ENCODE data around the gene APOL3.
"Not testable (repeated sequence)": the region's sequence is repeated elsewhere in the genome, so short reads cannot be mapped to it uniquely, and the experiment has no call there.

Gene APOL3

GRCh38 chr22:36193577-36193976, 33.0 kb upstream of the APOL3 start:
- no peak for TF ChIP-seq CTCF (IDR thresholded peaks at IDR 0.05; ENCODE audit: insufficient read depth, low read length, missing control alignments)
- no peak overlapping the region for H3K4me3 ChIP-seq (ENCODE audit: low read depth, low read length)
- POLR2A ChIA-PET, result no interaction called here
- DNase-seq (ENCODE audit: low read depth, low spot score), result no peak
- CTCF ChIA-PET, result interaction anchor here (0.7 to 12.3 kb wide), 8 partner anchors 9 to 293 kb away, joined by 3 to 76 read pairs (median 6); partner anchors contain the start of genes APOL2 and APOL3

- POLR2A ChIA-PET, result no interaction called here
- TF ChIP-seq CTCF (IDR thresholded peaks at IDR 0.05; ENCODE audit: insufficient read depth, low read length, missing control alignments), result no peak
- H3K4me3 ChIP-seq (ENCODE audit: low read depth, low read length), result no peak overlapping the region
- CTCF ChIA-PET, result interaction anchor here (0.7 to 12.3 kb wide), 13 partner anchors 10 to 294 kb away, joined by 3 to 76 read pairs (median 4); partner anchors contain the start of genes APOL2 and APOL3
- DNase-seq (ENCODE audit: low read depth, low spot score), result no peak
Measured at GRCh38 chr22:36193171-36193570, 32.6 kb upstream of the APOL3 start.

- no peak for TF ChIP-seq CTCF (IDR thresholded peaks at IDR 0.05; ENCODE audit: insufficient read depth, low read length, missing control alignments)
- ChIA-PET POLR2A (no interaction called here), CTCF (interaction anchor here (0.8 to 12.3 kb wide), 10 partner anchors 12 to 294 kb away, joined by 3 to 76 read pairs (median 4); partner anchors contain the start of genes APOL2 and APOL3)
- DNase-seq (ENCODE audit: low read depth, low spot score), result no peak
- H3K4me3 ChIP-seq (ENCODE audit: low read depth, low read length), result no peak overlapping the region
Measured at GRCh38 chr22:36192542-36192941, 32.0 kb upstream of the APOL3 start.

- TF ChIP-seq CTCF (IDR thresholded peaks at IDR 0.05; ENCODE audit: insufficient read depth, low read length, missing control alignments), result no peak
- ChIA-PET POLR2A (no interaction called here), CTCF (interaction anchor here (0.6 to 12.3 kb wide), 6 partner anchors 8 to 295 kb away, joined by 3 to 76 read pairs (median 3); no protein-coding TSS in a partner anchor)
- no peak for DNase-seq (ENCODE audit: low read depth, low spot score)
- H3K4me3 ChIP-seq (ENCODE audit: low read depth, low read length), result no peak overlapping the region
Measured at GRCh38 chr22:36191106-36191836, 30.7 kb upstream of the APOL3 start.

GRCh38 chr22:36187862-36188261, 27.3 kb upstream of the APOL3 start:
- CTCF ChIA-PET, result interaction anchor here (1.7 to 12.3 kb wide), 2 partner anchors 7 to 299 kb away, joined by 9 to 76 read pairs; no protein-coding TSS in a partner anchor
- POLR2A ChIA-PET, result not testable (repeated sequence)

GRCh38 chr22:36185828-36186624, 25.5 kb upstream of the APOL3 start:
- TF ChIP-seq CTCF (IDR thresholded peaks at IDR 0.05; ENCODE audit: insufficient read depth, low read length, missing control alignments), result no peak
- no peak overlapping the region for H3K4me3 ChIP-seq (ENCODE audit: low read depth, low read length)
- CTCF ChIA-PET, result interaction anchor here (0.6 to 1.7 kb wide), 10 partner anchors 8 to 562 kb away, joined by 3 to 8 read pairs (median 3); no protein-coding TSS in a partner anchor
- POLR2A ChIA-PET, result no interaction called here
- no peak for DNase-seq (ENCODE audit: low read depth, low spot score)

More at GRCh38 chr22:36187862-36188261, 27.3 kb upstream of the APOL3 start:
- not testable (repeated sequence) for DNase-seq (ENCODE audit: low read depth, low spot score); H3K4me3 ChIP-seq (ENCODE audit: low read depth, low read length)

All from AG04449 (cell line).